ENCODE measurements around the gene DDX43.
"Not testable (repeated sequence)": the region's sequence is repeated elsewhere in the genome, so short reads cannot be mapped to it uniquely, and the experiment has no call there.

The DDX43 gene

GRCh38 chr6:73452107-73452461, 57.5 kb downstream of the DDX43 start, which contains the start of gene CGAS (continued):
- TF ChIP-seq ARNTL (CRISPR knock-in tag; IDR thresholded peaks at IDR 0.05; ENCODE audit: borderline replicate concordance, low read depth): no peak
- TF ChIP-seq TCF4 (CRISPR knock-in tag; IDR thresholded peaks at IDR 0.05; ENCODE audit: borderline replicate concordance): no peak
- TF ChIP-seq ZFP30 (CRISPR knock-in tag; IDR thresholded peaks at IDR 0.05): no peak
- no peak for TF ChIP-seq ZFP3 (CRISPR knock-in tag; IDR thresholded peaks at IDR 0.05)
- no peak for TF ChIP-seq TOX (CRISPR knock-in tag; IDR thresholded peaks at IDR 0.05; ENCODE audit: borderline replicate concordance)
- TF ChIP-seq PATZ1 (CRISPR knock-in tag; IDR thresholded peaks at IDR 0.05; ENCODE audit: borderline replicate concordance): no peak

GRCh38 chr6:73455865-73456629, 61.4 kb downstream of the DDX43 start:
- ATAC-seq: no peak
- TF ChIP-seq TOX (CRISPR knock-in tag; IDR thresholded peaks at IDR 0.05; ENCODE audit: borderline replicate concordance) (no peak), CSRNP3 (CRISPR knock-in tag; IDR thresholded peaks at IDR 0.05) (no peak), ISL1 (CRISPR knock-in tag; IDR thresholded peaks at IDR 0.05) (no peak), ARNTL (CRISPR knock-in tag; IDR thresholded peaks at IDR 0.05; ENCODE audit: borderline replicate concordance, low read depth) (no peak), ZNF8 (CRISPR knock-in tag; IDR thresholded peaks at IDR 0.05) (no peak), RARB (CRISPR knock-in tag; IDR thresholded peaks at IDR 0.05) (no peak), TCF4 (CRISPR knock-in tag; IDR thresholded peaks at IDR 0.05; ENCODE audit: borderline replicate concordance) (no peak), ZFP3 (CRISPR knock-in tag; IDR thresholded peaks at IDR 0.05) (no peak), ZNF565 (CRISPR knock-in tag; conservative IDR thresholded peaks at IDR 0.05; ENCODE audit: low read depth) (no peak), ZNF70 (CRISPR knock-in tag; IDR thresholded peaks at IDR 0.05) (no peak), SNAI2 (CRISPR knock-in tag; IDR thresholded peaks at IDR 0.05) (no peak), CSDC2 (CRISPR knock-in tag; IDR thresholded peaks at IDR 0.05) (no peak), ESRRG (CRISPR knock-in tag; IDR thresholded peaks at IDR 0.05) (no peak), OSR1 (CRISPR knock-in tag; IDR thresholded peaks at IDR 0.05) (no peak), POU6F1 (CRISPR knock-in tag; IDR thresholded peaks at IDR 0.05; ENCODE audit: borderline replicate concordance, low read depth) (no peak), GLIS3 (CRISPR knock-in tag; IDR thresholded peaks at IDR 0.05) (no peak), PPARA (CRISPR knock-in tag; IDR thresholded peaks at IDR 0.05; ENCODE audit: borderline replicate concordance) (no peak), TSHZ2 (CRISPR knock-in tag; IDR thresholded peaks at IDR 0.05) (no peak), CREB5 (CRISPR knock-in tag; IDR thresholded peaks at IDR 0.05; ENCODE audit: low read depth) (no peak)

GRCh38 chr6:73459474-73459873, 64.8 kb downstream of the DDX43 start:
- ATAC-seq: not testable (repeated sequence)
